GM21526 (cell line): ENCODE results near the gene RBM20.
A peak's percentile ranks its signal among the peaks of the same experiment; 100 is the strongest.
"Not testable (repeated sequence)": the region's sequence is repeated elsewhere in the genome, so short reads cannot be mapped to it uniquely, and the experiment has no call there.

ENCODE experiments used
- ATAC-seq: cut with Tn5 transposase; IDR thresholded peaks from one replicate; pipeline ENCODE4 v1.9.1; 2021; ENCODE audit warnings: moderate library complexity; ENCODE audit not compliant: unreplicated experiment, low FRiP score

The RBM20 gene

GRCh38 chr10:110700947-110701616, 56.9 kb downstream of the RBM20 start:
- no peak for ATAC-seq

DNA sequence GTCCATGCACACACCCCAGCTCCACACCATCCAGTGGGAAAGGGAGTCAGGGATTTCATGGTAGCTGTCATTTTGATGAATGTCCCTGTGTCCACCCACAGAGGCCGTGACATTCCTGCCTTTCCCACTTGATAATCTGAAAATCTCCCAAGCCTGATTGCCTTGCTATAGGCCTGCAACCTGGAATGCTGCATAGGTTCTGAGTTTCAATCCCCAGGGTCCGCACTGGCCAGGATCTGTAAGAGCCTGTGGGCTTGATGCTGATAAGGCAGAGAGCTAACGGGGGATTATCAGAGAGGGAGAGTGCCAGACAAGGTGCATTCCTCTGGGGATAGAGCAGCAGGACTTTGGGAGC, 57.5 kb downstream of the RBM20 start:
- ATAC-seq, result no peak

DNA sequence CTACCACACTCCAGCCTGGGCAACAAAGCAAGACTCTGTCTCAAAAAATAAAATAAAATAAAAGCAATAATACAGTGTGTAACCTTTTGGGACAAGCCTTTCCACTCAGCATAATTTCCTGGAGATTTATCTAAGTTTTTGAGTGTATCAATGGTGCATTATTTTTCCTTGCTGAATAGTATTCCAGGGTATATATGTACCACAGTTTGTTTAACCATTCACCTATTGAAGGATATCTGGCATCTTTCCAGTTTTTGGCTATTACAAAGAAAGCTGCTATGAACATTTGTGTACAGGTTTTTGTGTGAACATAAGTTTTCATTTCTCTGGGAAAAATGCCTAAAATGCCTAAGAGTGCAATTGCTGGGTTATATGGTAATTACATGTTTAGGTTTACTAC, 59.9 kb downstream of the RBM20 start:
- no peak for ATAC-seq

GRCh38 chr10:110704906-110705476, 60.9 kb downstream of the RBM20 start:
- no peak for ATAC-seq

- ATAC-seq, result not testable (repeated sequence)
These were observed 61.5 kb downstream of the RBM20 start for GRCh38 chr10:110705596-110705995.

GRCh38 chr10:110706690-110707098, 62.6 kb downstream of the RBM20 start:
- no peak for ATAC-seq

DNA sequence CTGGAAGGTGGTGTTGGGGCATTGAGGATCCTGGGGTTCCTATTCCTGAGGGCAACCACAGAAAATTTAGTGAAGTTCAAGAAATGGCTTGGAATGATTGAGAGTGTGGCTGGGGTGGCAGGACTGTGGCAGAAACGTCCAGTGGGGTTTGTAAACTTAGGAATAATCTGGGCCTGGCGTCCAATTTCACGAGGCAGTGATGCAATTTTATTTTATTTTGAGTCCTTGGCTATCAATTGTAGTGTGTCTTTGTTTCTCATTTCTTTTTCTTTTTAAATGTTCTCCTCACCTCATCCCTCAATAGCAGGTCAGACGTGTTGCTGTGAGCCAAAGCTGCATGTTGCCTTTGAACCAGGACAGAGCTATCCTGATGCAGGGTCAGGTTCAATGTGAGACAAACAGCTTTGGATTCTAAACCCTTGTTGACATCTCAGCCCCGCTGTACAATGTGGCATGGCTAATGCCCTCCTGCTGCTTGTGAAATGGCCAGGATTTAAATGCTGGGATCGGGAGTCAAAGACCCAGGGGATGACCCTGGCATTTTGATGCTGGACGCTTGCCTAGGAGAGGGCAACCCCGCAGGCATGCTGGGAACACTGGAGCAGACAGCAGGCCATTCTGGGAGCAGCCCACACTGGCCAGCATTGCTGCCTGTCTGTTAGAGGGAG, 64.8 kb downstream of the RBM20 start:
- ATAC-seq, result no peak

- no peak for ATAC-seq
These were observed 65.3 kb downstream of the RBM20 start for GRCh38 chr10:110709444-110709828.

DNA sequence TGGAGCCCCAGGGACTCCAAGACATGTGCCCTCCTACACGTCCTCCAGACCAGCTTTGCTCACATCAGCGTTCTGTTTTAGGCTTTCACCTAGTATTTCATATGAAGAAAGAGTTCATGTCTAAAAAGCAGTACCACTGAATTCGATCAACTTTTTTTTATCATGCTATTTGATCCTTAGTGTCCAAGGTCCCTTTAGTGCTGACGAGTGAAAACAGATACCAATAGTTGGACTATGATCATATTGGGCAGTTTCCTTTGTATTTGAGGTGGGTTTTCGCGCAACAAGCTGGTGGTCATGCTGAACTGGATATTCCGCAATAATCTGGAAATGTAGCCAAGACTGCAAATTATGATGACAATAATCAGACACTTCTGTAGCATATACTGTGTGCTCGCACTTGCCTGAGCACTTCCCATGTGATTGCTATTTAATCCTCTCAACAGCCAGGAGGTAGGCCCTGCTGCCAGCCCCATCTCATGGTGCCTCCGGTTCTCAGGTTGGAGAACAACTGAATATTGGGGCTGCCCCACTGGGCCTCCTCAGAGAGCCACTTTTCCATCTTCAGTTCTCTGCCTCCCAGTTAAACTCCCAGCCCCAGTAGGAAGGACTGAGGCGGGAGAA, 65.9 kb downstream of the RBM20 start:
- ATAC-seq, result no peak

DNA sequence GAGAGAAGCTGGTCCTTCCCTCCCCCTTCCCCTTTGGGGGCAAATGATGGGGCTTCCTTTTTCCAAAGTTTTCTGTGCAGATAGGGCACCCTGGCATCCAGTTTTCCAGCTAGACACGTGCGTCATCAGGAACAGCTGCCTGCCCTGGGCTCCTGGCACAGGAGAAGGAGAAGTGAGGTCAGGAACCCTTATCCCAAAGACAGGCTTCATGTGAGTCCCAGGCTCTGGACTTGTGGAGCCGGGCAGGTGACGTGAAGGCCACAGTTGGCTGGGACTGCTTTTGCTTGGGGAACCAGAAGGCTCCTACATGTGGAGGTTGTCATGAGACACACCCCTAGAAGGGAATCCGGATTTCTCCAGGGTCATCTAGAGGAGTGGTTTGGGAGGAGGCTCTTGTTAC, 66.5 kb downstream of the RBM20 start:
- no peak for ATAC-seq

GRCh38 chr10:110711382-110711781, 67.2 kb downstream of the RBM20 start:
- no peak for ATAC-seq

DNA sequence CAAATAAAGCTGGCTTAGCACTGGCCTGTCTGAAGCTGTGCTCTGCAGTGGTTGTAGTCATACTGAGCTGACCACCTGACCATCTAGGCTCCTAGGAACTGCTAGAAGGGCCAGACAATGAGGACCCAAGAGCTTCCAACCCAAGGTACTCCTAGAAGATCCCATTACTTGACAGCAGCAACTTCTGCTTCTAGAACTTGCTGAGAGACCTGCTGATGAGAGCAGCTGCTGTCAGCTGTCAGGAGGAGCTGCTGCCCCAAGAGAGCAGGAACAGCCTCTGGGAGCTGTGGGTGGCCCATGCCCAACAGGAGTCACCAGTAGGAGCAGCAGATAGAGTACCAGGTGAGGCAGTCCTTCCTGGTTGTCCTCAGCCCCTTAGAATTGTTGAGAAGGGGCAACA, 70.2 kb downstream of the RBM20 start:
- no peak for ATAC-seq

- ATAC-seq, result peak; percentile 50
These were observed 73.8 kb downstream of the RBM20 start for GRCh38 chr10:110717781-110718589.

DNA sequence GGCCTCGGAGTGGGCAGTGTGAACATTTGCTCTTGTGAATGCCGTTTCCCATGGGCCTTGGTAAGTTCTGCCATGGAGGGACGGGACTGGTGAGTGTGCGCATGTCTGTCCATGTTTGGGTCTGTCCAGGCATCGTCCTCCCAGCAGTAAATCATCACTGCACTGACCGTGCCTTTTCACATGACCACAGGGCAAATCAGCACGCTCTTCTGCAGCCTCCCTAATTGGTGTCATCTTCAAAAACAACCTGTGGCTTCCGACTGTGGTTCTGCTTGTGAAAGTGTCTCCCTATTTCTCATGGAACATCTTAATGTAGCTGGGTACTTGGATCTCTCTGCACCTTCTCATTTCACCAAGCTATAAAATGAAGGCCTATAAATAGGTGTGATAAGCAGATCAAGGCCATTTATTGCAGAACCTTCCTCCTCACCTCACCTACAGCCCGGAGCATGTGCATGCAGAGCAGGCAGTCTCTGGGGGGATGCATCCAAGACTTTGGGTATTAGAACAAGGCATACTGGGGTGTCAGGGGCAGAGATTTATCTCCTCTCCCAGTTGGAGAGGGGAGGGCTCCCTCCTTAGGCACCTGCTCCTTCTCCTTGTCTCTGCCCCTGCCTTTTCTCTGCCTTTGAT, 77.4 kb downstream of the RBM20 start:
- ATAC-seq, result no peak

- peak; percentile 42 for ATAC-seq
These were observed 79.2 kb downstream of the RBM20 start for GRCh38 chr10:110723224-110723891.

DNA sequence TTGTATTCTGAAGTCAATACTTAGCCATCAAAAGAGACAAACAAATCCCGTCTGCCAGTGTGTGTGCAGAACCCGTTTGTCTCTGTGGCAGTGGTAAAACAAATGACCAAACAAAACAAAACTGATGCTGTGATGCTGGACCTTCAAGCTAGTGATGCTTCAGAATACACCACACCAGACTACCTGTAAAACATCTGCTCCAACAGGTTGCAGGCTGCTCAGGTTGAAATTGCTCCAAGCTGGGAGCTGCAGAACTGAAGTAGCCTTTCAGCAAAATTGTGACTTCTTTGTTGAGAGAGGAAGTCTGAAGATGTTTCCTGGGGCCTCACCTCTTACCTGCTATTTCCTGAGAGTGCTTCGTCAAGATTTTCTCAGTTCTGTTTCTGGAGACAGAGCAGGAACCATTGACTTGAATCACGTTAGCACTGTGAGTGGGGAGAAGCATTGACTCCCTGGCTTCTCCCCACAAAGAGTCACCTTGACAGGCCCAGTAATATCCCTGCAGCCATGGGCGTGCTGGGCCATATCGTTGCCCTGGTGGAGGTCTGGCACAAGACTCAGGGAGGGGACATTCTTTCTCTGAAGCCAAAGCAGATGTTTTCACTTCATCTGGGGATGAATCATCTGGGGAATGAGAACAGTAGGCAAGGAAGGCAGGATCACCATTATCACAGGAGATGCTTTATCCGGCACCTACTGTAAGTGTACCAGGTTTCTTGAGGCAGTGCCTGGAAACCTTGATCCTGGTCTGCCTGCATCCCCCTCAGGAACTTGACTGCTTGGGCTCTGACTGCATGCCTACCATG, 80.2 kb downstream of the RBM20 start:
- ATAC-seq, result peak; percentile 78

DNA sequence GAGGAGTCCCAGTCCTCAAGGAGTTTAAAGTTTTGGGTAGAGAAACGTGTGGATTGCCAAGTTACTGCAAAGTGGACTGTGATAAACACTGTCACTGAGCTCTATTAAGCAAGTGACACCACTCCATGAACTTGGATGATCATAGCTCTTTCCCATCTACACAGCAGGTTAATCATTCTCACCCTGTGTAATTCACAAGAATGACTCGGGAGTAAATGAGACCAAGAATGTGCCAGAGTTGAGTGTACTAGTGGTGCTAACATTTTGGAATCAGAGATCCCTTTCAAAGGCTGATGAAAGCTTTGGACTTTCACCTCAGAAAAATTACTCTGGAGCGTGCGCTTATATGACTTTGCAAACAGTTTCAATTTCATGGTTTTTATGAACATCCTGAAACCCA, 80.8 kb downstream of the RBM20 start:
- ATAC-seq, result no peak

GRCh38 chr10:110725801-110726630, 81.9 kb downstream of the RBM20 start:
- no peak for ATAC-seq
